Activated gamma-delta T cell treated with Interleukin-2 at 50 U/mL for 16 hours (primary cell): Measurements from ENCODE around the gene PLEKHG4.

ENCODE experiments used
- DNase-seq: peaks from one replicate; pipeline ENCODE4 v3.0.0-alpha.2; 2020

The PLEKHG4 gene

GRCh38 chr16:67279296-67280089 lies at the start of gene PLEKHG4:
TSS of gene PLEKHG4 (plus strand) at chr16:67279532. CDS start at chr16:67280045, 513 bp downstream.
- peak; percentile 74 for DNase-seq

GRCh38 chr16:67229906-67230808 lies 49.2 kb upstream of the PLEKHG4 start:
- no peak for DNase-seq

GRCh38 chr16:67230809-67231660 lies 48.3 kb upstream of the PLEKHG4 start:
- no peak for DNase-seq

- DNase-seq, result no peak
Observed at GRCh38 chr16:67233596-67233995, 45.7 kb upstream of the PLEKHG4 start.

GRCh38 chr16:67234180-67234597 lies 45.1 kb upstream of the PLEKHG4 start:
- DNase-seq, result no peak

- no peak for DNase-seq
Observed at GRCh38 chr16:67235816-67236562, 43.3 kb upstream of the PLEKHG4 start.

- peak; percentile 38 for DNase-seq
Observed at GRCh38 chr16:67236563-67237395, 42.6 kb upstream of the PLEKHG4 start.

GRCh38 chr16:67237396-67238277 lies 41.7 kb upstream of the PLEKHG4 start:
- no peak for DNase-seq

GRCh38 chr16:67238278-67238575 lies 41.1 kb upstream of the PLEKHG4 start:
- DNase-seq, result no peak

GRCh38 chr16:67238806-67239470 lies 40.4 kb upstream of the PLEKHG4 start:
- DNase-seq, result no peak

- DNase-seq, result no peak
Observed at GRCh38 chr16:67240506-67240905, 38.8 kb upstream of the PLEKHG4 start.

GRCh38 chr16:67241008-67241900 lies 38.1 kb upstream of the PLEKHG4 start:
- DNase-seq, result no peak

GRCh38 chr16:67242138-67242730 lies 37.1 kb upstream of the PLEKHG4 start:
- no peak for DNase-seq

- DNase-seq, result no peak
Observed at GRCh38 chr16:67243481-67243880, 35.9 kb upstream of the PLEKHG4 start.

GRCh38 chr16:67244387-67245185 lies 34.7 kb upstream of the PLEKHG4 start:
- DNase-seq, result peak; percentile 78

GRCh38 chr16:67245186-67245585 lies 34.1 kb upstream of the PLEKHG4 start:
- DNase-seq, result no peak

- DNase-seq, result no peak
Observed at GRCh38 chr16:67245674-67246080, 33.7 kb upstream of the PLEKHG4 start.
